Stimulated activated CD8-positive, alpha-beta memory T cell treated with anti-CD3 and anti-CD28 coated beads, Interleukin-7, amount 100 ng/mL, for 4 hours (primary cell): Measurements from ENCODE around the gene RMND1.
"Not testable (repeated sequence)": the region's sequence is repeated elsewhere in the genome, so short reads cannot be mapped to it uniquely, and the experiment has no call there.

ENCODE experiments used
- DNase-seq, 2 donors: peaks; one replicate each; pipeline ENCODE4 v3.0.0-alpha.2; 2020; ENCODE audit warnings: low read depth in 2 of 2

The RMND1 gene

DNA sequence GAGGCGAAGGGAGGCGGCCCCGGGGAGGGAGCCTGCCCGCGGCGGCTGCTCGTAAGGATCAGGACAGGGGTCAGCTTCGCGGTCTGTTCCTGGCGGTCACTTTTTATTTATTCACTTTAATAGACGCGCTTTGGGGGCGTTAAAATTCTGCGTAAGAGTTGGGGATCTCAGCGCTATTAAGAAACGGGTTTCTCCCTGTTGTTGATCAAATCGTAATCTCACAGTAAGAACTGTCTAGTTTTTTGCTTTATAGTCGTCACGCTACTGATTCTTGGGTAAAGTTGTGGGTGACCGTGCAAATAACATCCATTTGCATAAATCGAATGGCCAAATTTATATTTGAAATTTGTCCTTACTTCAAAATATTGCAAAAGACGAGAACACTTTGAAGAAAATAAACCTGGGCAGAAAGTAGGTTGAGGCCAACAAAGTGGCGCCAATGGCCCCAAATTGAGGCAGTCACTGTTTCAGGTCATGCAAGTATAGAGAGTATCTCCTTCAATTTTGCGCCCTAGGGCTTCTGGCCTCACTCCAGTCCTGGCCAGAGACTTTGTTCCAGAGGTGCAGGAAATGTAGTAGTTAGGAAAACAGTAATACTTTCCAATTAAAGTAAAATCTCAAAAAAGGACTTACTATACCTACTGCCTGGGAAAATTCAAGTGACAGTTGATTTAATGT lies 963 bp upstream of the RMND1 start:
- DNase-seq, result no peak

DNA sequence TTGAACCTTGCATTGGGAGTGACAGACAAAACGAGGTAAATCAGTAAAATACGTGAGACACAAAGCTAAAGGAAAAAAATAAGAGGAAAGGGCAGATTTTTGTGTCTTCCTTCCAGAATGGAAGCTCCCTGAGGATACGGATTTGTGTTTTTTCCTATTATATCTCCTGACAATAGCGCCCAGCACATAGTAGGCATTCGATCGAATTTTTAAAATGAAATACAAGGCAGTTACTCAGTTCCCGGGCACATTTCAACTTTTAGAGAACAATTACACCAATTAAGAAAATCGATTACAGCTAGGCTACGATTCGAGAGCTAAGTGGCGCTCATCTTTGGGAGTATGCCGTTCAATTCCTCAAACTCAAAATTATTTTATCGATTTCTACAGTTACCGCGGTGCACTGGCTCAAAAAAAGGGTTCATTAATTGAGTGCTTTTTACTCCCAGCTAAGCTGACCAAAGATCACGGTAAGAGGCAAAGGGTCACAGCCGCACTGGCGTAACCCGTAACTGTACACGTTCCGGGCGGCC lies 443 bp downstream of the RMND1 start:
- DNase-seq, result no peak

DNA sequence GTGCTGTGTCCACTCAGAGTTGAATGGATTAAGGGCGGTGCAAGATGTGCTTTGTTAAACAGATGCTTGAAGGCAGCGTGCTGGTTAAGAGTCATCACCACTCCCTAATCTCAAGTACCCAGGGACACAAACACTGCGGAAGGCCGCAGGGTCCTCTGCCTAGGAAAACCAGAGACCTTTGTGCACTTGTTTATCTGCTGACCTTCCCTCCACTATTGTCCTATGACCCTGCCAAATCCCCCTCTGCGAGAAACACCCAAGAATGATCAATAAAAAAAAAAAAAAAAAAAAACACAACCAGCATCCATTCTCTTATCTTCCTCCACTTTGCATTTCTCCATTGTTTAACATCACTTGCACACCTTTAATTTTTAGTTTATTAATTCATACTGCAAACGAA lies 998 bp downstream of the RMND1 start:
- DNase-seq, result not testable (repeated sequence)

DNA sequence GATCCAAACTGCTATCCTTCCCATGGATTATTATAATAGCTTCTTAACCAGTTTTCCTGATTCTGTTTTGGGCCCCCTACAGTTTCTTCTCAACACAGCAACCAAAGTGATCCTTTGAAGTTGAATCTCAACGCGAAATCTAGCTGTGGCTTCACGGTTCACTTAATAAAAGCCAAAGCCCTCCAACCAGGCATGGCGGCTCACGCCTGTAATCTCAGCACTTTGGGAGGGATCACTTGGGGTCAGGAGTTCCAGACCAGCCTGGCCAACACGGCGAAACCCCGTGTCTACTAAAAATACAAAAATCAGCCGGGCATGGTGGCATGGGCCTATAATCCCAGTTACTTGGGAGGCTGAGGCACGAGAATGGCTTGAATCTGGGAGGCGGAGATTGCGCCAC lies 3.3 kb downstream of the RMND1 start:
- no peak for DNase-seq

- no peak for DNase-seq
Observed at GRCh38 chr6:151447237-151447636, 4.7 kb downstream of the RMND1 start.

GRCh38 chr6:151445482-151445881 lies 6.4 kb downstream of the RMND1 start:
- no peak for DNase-seq

GRCh38 chr6:151443911-151444621 lies 7.9 kb downstream of the RMND1 start:
- no peak for DNase-seq

GRCh38 chr6:151443454-151443853 lies 8.5 kb downstream of the RMND1 start:
- no peak for DNase-seq

GRCh38 chr6:151442371-151442770 lies 9.6 kb downstream of the RMND1 start:
- DNase-seq, result no peak

- DNase-seq, result no peak
Observed at GRCh38 chr6:151441390-151442166, 10.3 kb downstream of the RMND1 start.

DNA sequence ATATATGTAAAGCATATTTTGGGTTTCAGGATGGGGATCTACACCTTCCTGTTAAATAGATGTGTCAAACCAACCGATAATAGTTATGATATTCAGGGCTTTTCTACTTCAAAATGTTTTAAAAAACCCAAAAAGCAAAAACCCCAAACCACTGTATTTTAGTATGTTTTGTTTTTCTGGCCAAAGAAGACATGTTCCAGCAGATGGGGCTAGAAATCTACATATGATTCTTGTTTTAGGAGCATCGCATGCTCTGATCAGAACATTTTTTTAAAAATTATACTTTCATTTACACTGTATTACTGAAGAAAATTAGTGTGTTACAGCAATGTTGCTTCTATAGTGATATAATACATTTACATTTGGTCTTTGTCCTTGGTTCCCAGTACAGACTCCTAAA lies 11.0 kb downstream of the RMND1 start:
- DNase-seq, result no peak

DNA sequence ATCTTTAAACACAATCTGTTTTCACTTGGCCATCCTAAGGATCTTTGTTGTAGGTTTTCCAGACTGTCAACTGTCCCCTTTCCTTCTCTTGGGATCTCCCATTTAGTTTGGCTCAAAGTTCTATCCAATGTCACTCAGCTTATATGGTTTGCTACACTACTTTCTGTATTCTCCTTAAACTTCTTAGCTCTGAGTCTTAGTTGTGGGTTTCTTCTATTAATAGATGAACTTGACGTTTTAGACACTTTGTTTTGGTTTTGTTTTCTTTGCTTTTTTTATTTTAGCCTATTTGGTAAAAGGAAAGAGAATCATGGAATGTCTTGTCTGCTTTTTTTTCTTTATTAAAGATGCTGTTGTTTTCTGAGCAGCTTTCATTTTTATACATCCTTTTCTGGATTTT lies 11.4 kb downstream of the RMND1 start:
- no peak for DNase-seq

GRCh38 chr6:151437401-151437800 lies 14.5 kb downstream of the RMND1 start:
- DNase-seq, result no peak

DNA sequence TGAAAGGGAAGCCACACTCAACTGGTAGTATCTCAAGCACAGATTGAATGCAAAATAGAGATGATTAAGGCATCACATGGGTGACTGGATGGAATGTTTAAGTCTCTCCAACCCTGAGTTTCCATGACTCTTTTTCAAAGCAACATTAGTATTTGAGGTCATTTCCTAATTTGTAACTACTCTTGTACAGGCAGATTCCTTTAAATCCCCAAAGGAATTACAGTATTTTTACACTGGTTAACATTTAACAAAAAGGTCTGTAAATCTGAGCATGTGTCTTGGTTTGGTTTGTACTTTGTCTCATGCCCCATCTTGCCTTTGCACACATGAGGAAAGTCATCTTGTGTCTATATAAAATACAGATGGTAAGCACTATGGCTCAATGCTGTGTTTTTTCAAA lies 15.1 kb downstream of the RMND1 start:
- DNase-seq, result no peak

- DNase-seq, result no peak
Observed at GRCh38 chr6:151436300-151436699, 15.6 kb downstream of the RMND1 start.

DNA sequence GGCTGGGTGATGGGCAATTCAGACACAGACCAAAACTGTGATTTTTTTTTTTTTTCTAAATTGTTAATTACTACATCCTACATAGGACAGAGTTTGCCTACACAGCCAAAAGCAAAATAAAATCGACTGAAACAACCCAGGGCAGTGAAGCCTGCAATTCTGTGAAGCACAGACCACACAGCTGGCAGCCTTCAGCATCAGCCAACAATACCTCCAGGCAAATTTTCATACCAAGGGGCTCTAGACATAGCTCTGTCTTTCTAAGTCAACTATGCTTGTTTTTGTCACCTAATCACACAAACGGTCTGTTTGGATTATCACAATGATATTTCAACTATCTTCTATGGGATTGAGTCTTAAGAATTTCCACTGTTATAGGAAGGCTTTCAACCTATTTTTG lies 17.6 kb downstream of the RMND1 start:
- DNase-seq, result no peak

DNA sequence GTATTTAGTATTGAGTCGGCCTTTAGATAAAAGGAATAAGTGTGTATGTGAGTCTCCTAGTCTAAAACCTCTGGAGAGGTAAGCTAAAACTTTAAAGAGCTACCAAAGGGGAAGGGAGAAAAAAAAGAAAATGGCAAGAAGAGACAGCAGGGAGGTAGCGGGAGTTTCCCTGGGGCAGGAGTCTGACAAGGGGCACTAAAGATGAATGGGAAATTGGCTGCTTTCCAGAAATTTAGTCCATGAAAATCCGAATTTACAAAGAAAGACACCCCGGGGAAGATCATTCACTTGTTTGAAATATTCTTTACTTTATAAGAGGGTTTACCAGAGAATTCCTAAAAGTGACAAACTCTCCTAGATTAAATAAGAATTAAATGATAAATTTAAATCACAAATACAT lies 19.3 kb downstream of the RMND1 start:
- DNase-seq, result no peak

- DNase-seq, result no peak
Observed at GRCh38 chr6:151431337-151431736, 20.6 kb downstream of the RMND1 start.

GRCh38 chr6:151430886-151431285 lies 21.0 kb downstream of the RMND1 start:
- no peak for DNase-seq

GRCh38 chr6:151428093-151428735 lies 23.7 kb downstream of the RMND1 start:
- no peak for DNase-seq

GRCh38 chr6:151425561-151425960 lies 26.4 kb downstream of the RMND1 start:
- DNase-seq, result no peak

GRCh38 chr6:151422981-151423380 lies 28.9 kb downstream of the RMND1 start:
- DNase-seq, result no peak
